ENCODE results near the gene LY9. TPM values are rescaled to one million over a fixed set of nuclear protein-coding genes. Genes with fewer than 3 reads are reported as not detected.

LY9 gene
- total RNA-seq, 3 donors from 2014 or later, result 1.3 to 2.5 (median 2.3) TPM

DNA sequence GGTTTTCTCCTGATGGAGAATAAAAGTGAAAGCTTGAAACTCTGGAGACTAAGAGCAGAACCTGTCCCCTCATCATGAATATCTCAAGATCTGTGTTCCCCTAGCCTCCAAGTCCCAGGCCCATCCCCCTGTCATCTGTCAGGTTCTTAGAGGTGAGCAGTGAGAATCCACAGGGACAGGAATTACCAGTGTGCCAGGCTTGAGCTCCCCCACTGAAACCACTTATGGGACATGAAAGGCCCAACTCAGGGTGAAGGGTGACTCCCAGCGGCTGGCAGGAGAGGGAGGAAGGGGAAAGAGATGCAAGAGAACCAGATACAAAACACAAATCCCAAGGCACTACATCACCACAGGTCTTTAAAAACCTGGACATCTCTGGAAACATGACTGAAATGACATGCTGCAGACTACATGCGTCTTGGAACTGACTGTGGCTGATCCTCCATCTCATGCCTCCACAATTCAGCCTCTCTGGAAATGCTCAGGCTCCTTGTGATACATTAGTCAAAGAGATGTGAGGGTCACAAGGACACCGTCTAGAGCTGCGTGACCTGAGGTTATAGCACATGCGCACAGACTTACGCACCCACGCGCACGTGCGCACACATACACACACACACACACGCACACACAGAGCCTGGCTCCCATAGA lies 6.8 kb upstream of the LY9 start:
- peak; percentile 31 for ATAC-seq
- H3K4me1 ChIP-seq (ENCODE audit: low read depth), result no peaks in the 10 kb centered on the region
- intact Hi-C loops (cut with DNase I, micrococcal nuclease), result no loop called here
- TF ChIP-seq, protein P1, sequence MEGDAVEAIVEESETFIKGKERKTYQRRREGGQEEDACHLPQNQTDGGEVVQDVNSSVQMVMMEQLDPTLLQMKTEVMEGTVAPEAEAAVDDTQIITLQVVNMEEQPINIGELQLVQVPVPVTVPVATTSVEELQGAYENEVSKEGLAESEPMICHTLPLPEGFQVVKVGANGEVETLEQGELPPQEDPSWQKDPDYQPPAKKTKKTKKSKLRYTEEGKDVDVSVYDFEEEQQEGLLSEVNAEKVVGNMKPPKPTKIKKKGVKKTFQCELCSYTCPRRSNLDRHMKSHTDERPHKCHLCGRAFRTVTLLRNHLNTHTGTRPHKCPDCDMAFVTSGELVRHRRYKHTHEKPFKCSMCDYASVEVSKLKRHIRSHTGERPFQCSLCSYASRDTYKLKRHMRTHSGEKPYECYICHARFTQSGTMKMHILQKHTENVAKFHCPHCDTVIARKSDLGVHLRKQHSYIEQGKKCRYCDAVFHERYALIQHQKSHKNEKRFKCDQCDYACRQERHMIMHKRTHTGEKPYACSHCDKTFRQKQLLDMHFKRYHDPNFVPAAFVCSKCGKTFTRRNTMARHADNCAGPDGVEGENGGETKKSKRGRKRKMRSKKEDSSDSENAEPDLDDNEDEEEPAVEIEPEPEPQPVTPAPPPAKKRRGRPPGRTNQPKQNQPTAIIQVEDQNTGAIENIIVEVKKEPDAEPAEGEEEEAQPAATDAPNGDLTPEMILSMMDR (IDR thresholded peaks at IDR 0.05), result no peak
- H3K4me3 ChIP-seq, result no peak overlapping the region
- no peaks in the 10 kb centered on the region for H3K36me3 ChIP-seq (ENCODE audit: low read depth)
- DNase-seq, result peak in 1 of 3 donors; percentile 37
- H3K9me3 ChIP-seq, result peaks cover 5% of the 10 kb centered on the region

GRCh38 chr1:160789702-160790611 lies 6.0 kb upstream of the LY9 start:
- intact Hi-C loops (cut with DNase I, micrococcal nuclease), result no loop called here
- peak; percentile 81 for ATAC-seq
- TF ChIP-seq, protein P1 (IDR thresholded peaks at IDR 0.05), result no peak
- Histone ChIP-seq H3K36me3 (ENCODE audit: low read depth) (no peaks in the 10 kb centered on the region), H3K4me3 (no peak overlapping the region), H3K4me1 (ENCODE audit: low read depth) (no peaks in the 10 kb centered on the region), H3K9me3 (peaks cover 5% of the 10 kb centered on the region)
- DNase-seq, result peak in 1 of 3 donors; percentile 29

- intact Hi-C loops (cut with DNase I, micrococcal nuclease), result no loop called here
- ATAC-seq, result no peak
- DNase-seq, result no peak
- TF ChIP-seq, protein P1 (IDR thresholded peaks at IDR 0.05), result no peak
- Histone ChIP-seq H3K36me3 (ENCODE audit: low read depth) (no peaks in the 10 kb centered on the region), H3K9me3 (no peaks in the 10 kb centered on the region), H3K4me1 (ENCODE audit: low read depth) (no peaks in the 10 kb centered on the region), H3K4me3 (no peak overlapping the region)
These were observed 1.6 kb upstream of the LY9 start for GRCh38 chr1:160794376-160794775.

DNA sequence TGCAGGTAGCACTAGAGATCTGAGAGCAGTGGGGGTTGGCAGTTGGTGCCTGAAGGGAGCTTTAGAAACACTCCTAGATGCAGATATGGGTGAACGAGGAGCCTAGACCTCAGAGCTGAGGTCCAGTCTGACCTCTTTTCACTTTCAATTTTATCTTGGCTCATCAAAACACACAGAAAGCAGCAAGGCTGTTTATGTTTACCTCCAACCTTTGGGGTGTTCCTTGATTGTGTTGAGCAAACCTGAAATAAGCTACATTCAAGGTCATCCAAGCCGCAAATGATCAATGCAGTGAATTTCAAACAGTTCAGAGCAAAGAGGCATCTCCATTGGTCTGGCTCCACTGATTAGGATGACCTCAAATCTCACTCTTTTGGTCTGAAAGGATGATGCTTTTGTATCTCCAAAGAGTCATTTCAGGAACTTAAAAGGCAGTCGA lies 1.3 kb downstream of the LY9 start:
- ATAC-seq (no peak), DNase-seq (no peak)
- intact Hi-C loops (cut with DNase I, micrococcal nuclease), result no loop called here
- no peaks in the 10 kb centered on the region for H3K4me1 ChIP-seq (ENCODE audit: low read depth)
- H3K9me3 ChIP-seq, result no peaks in the 10 kb centered on the region
- no peak overlapping the region for H3K4me3 ChIP-seq
- no peaks in the 10 kb centered on the region for H3K36me3 ChIP-seq (ENCODE audit: low read depth)
- TF ChIP-seq, protein P1 (IDR thresholded peaks at IDR 0.05), result no peak

DNA sequence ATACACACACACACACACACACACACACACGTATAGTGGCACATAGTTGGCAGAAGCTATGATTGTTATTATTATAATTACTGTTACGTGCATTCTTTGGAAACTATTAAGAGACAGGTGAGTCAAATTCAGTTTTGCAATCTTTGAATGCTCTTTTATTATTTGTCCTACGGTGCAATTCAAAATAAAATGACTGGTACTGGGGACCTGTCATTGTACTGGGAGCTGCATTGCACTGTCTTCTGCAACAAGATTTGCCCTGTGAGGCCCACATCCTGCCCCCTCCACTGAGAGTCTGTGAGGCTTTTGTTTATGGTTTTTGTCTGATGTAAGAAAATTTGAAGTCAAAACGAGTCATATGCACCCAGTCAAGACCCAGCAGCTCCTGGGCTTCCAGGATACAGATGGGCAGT lies 1.9 kb downstream of the LY9 start:
- no peak overlapping the region for H3K4me3 ChIP-seq
- no peaks in the 10 kb centered on the region for H3K4me1 ChIP-seq (ENCODE audit: low read depth)
- intact Hi-C loops (cut with DNase I, micrococcal nuclease), result no loop called here
- ATAC-seq (peak; percentile 57), DNase-seq (peak in 1 of 3 donors; percentile 32)
- H3K9me3 ChIP-seq, result no peaks in the 10 kb centered on the region
- no peaks in the 10 kb centered on the region for H3K36me3 ChIP-seq (ENCODE audit: low read depth)
- TF ChIP-seq, protein P1 (IDR thresholded peaks at IDR 0.05), result no peak
